CD4-positive, alpha-beta T cell treated with Interleukin-4 for 1 hour (primary cell): ENCODE data around the gene TNFSF11.
A peak's percentile ranks its signal among the peaks of the same experiment; 100 is the strongest.

ENCODE experiments used
- DNase-seq, 2 donors: peaks; one replicate each; pipeline ENCODE4 v3.0.0-alpha.2; 2020 to 2022

TNFSF11 gene

DNA sequence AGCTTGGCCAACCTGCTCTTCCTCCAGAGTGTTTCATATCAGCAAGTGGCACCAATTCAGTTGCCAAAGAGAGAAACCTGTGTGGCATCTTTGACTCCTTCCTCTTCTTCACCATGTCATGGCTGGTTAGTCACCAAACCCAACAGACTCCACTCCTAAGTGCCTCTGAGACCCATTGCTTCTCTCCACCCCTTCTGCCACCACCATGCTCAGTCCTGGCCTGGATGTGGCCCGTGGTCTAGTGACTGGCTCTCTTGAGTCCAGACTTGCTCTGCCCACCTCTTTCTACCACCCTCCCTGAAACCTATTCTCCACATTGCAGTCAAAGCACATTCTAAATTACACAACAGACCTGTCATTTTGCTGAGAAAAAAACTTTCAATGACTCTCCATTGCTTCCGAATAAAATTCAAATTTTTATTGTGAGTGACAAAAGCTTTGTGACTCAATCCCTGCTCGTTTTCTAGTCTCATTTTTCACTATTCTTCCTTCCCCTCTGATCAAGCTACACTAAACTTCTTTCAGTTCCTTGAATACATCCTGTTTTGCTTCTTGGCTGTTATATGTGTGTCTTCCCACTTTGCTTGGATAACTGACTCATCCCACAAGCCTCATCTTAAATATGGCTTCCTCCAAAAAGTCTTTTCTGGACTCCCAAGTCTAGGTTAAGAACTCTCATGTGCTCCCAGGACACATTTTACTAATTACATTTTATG lies 12.0 kb upstream of the TNFSF11 start:
- DNase-seq = no peak

DNA sequence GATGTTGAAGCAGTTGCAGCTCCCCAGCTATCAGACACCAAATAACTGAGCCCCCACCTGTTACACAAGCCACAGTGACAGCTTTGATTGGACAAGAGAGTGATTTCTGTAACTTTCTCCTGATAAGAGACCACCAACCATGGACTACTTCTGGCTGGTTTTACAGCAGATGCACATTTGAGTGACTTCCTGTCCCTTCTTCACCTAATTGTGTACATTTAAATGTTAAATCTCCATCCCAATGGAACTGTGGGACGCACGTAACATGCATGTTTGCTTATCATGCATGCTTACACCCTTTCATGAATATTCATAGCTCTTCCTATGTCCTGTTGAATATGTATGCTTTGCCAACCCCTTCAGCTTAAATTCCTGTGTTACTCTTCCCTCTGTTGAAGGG lies 6.0 kb upstream of the TNFSF11 start:
- no peak for DNase-seq

GRCh38 chr13:42569576-42570344 lies 4.2 kb upstream of the TNFSF11 start:
- no peak for DNase-seq

GRCh38 chr13:42571895-42572294 lies 2.1 kb upstream of the TNFSF11 start:
- DNase-seq = no peak

DNA sequence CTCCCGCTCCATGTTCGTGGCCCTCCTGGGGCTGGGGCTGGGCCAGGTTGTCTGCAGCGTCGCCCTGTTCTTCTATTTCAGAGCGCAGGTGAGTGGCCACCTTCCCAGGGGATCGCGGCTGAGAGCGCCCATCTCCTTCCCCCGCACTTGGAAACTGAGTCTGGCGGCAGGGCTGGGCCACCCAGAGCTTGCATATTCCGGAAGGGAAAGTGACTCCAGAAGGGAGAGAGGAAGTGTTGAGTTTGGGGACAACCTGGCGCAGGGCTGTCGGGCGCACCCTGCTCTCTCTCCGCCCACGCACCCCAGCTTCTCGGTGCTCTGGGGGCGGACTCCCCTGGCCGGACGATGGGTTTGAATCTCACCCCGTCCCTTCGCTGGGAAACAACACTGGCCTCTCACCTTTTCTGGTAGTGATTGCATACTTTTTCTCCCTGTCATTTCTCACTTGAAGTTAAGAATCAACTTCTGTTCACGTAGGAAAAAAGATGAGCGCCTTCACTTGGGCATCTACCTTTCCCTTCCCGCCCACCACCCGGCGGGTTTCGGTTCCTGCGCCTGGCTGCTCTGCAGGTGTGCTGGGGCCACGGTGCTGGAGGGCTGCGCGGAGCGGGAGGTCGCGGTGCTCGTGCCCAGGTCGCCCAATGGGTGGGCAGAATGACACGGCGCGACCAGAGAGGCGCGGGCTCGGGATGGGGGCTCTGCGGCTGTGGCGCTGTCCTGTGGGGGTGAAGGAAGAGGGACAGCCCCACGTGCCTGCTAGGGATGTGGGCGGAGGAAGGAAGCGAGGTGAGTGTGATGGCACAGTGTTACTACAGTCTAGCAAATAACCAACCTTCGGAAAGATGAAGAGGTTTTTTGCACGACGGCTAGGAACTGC lies 721 bp downstream of the TNFSF11 start:
- DNase-seq = peak; percentile 14 to 23

DNA sequence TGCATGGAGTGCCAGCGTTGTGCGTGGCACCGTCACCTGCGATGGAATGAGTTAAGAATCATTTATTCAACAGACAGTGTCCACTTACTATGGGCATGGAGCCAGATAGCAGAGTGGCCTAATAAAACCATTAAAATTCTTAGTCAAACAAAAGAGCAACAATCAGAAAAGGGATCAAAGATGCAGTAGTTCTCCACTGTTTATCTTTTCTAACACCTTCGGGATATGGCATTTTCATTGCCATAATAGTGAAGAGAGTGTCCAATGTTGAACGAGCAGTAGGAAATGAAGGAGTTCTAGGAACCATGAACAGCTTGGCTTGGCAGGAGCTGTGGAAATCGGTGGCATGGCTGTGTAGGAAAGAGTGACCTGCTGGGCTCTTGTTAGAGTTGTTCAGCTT lies 2.0 kb downstream of the TNFSF11 start:
- DNase-seq = no peak

DNA sequence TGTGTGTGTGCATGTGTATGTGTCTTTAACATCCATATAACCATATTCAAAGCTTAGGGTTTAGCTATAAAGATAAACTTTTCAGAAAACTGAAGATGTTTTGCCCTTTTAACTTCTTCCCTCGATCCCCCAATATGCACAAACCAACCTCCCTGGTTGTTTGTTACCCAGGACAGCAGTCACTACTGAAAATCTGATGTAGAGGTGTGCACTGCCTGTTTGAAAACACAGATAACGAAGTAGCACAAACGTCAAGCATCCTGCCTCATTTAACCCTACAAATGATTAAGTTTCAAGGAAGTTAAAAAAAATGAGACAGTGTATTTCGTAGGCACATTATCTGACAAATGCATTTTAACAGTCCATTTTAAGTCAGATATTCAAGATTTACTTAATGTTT lies 3.6 kb downstream of the TNFSF11 start:
- DNase-seq = no peak

GRCh38 chr13:42580644-42581043 lies 6.7 kb downstream of the TNFSF11 start:
- DNase-seq = no peak

DNA sequence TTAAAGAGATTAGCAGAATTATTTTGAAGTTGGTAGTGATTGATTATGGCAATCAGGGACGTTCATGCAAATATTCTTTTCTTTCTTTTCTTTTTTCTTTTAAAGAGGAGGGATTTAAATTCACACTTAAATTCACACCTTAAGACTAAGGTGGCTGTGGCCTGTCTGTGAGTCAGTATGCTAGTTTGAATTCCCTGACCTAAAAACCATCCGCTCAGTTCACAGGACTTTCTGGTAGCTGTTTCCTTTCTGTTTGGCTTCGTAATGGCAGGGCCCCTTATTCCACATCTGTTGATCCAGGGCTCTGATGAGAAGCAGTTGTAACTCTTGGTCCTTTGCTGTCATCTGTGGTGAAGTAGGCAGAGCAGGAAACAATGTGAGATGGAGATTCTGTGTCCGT lies 7.5 kb downstream of the TNFSF11 start:
- DNase-seq = no peak

DNA sequence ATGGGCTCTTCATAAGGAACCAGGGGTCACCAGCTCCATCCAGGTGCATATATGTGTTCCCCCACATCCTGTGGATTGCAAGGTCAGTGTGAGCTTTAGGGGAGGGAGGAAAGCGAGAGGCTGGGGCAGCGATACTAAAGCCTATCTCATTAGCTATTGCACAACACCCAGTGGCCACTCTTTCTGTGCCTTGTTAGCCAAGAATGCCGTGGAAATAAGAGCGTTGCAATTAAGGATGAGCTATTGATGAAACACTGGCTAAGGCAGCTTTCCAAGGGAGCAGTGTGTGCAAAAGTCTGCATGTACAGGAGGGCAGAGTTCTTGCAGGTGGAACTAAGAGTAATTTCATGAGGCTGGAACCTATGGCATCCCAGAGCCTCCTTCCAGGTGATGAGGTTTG lies 17.6 kb downstream of the TNFSF11 start:
- no peak for DNase-seq

- DNase-seq = no peak
Measured at GRCh38 chr13:42592915-42593900, 19.3 kb downstream of the TNFSF11 start.

DNA sequence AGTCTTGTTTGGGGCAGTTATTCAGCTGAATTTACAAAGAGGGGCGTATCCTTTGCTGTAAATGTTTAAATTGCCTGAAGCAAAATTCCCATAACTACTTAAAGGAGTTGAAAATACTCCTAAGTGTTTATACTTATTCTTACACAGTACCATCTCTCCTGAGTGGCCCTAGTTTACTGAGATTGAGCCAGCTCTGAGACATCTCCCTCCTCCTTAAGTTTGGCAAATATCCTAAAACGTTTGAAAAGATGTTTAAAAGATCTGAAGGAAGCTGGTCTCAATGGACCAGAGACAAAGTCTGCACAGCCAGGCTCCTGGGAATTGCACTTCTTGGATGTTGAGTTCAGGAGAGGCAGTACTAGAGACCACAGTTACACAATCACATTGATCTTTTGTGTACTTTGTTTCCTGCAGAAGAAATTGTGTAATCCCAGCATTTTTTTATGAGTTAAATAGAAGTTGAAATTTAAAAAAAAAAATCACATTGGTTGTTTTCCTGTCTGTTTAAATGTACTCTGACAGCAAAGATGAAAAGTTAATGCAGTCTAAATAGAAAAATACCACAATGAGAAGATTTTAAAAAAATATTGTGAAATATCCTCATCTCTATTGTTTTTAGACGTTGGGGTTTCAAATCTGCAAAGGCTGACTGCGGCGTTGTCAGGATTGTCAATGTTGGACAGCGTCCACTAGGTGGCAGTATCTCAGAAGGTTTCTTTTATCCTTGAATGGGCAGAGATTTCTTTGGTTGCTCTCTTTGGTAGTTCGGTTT lies 20.7 kb downstream of the TNFSF11 start:
- peak; percentile 41 to 57 for DNase-seq

DNA sequence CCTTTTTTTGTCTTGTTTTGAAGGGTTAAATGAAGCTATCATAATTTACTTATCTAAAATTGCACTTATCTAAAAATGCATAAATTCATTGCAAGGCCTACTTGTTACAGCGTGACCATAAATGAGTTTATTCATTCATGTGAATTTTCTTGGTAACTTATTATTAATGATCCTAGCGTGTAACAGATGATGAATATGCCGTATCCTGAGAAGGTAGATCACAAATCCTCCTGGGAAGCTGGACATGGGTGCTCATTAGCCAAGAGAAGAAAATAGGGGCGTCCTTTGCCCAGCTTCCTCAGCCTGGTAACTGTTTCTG lies 21.3 kb downstream of the TNFSF11 start:
- DNase-seq = no peak

DNA sequence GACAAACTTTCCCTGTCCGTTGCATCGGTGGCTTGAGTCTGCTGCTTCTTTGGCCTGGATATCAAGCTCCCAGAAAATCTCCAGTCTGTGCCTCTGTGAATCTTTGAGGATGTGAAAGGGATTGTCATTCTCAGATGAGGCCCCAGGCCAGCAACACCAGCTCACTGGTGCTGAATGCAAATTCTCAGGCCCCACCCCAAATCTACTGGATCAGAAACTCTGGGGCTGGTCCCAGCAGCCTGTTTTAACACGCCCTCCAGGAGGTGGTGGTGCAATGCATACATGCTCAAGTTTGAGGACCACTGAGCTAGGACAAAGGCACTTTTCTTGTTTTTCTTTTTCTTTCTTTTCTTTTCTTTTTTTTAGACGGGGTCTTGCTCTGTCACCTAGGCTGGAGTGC lies 23.6 kb downstream of the TNFSF11 start:
- no peak for DNase-seq

DNA sequence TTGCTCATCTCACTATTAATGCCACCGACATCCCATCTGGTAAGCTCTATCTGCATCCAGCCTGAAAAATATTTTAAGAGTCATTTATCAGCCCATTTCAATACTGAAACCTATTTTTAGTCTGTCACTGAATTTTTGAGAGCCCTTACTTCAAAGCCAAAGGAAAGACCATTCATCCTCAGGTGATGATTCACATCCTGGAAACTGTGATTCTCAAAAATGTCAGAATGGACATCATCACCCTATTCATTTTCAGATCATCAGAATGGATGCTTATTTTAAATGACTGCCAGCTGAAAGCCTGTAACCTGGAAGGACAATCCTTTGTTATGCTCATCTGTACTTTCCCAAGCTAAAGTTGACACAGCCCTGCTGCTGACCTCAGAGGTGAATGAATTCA lies 27.0 kb downstream of the TNFSF11 start:
- DNase-seq = no peak

GRCh38 chr13:42602906-42603305 lies 29.0 kb downstream of the TNFSF11 start:
- DNase-seq = no peak

GRCh38 chr13:42603571-42603970 lies 29.6 kb downstream of the TNFSF11 start:
- no peak for DNase-seq

DNA sequence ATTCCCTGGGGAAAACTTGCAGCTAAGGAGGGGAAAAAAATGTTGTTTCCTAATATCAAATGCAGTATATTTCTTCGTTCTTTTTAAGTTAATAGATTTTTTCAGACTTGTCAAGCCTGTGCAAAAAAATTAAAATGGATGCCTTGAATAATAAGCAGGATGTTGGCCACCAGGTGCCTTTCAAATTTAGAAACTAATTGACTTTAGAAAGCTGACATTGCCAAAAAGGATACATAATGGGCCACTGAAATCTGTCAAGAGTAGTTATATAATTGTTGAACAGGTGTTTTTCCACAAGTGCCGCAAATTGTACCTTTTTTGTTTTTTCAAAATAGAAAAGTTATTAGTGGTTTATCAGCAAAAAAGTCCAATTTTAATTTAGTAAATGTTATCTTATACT lies 33.6 kb downstream of the TNFSF11 start:
- no peak for DNase-seq

DNA sequence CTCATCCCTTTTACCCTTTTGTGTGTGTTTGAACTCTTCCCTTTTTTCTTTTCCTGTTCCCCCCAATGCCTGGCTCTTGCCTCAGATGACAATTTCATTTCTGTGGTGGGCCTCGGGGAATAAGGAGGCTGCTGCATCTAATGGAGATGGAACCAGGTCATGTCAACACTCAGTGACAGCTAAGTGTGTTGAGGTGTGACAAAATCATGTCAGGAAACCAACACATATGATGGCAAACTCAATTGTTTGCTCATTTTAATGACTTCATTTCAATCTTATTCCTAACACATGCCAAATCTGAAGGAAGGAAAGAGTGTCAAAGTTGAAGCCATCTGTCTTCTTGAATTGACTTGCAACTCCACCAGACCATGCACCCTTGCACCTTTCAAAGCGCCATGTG lies 36.7 kb downstream of the TNFSF11 start:
- DNase-seq = no peak

GRCh38 chr13:42611086-42611779 lies 37.3 kb downstream of the TNFSF11 start:
- no peak for DNase-seq
